Measurements from ENCODE around the gene VAT1L.

DNA sequence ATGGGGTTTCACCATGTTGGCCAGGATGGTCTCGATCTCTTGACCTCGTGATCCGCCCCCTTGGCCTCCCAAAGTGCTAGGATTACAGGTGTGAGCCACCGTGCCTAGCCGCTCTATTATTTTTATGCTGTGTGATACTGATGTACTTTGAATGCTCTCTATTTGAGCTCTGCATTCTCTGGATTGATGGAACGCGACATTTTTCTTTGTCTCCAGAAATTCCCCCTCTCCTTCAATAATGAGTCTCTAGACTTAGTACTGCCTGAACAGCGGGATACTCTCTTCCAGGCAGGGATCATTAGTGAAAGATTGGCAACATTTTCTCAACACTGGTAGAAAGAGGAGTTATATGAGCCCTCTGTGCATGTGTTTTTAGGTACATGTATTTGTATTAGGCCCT lies 140.6 kb downstream of the VAT1L start:
- TF ChIP-seq POLR2A (IDR thresholded peaks at IDR 0.05; ENCODE audit: borderline replicate concordance, extremely low read depth, insufficient read depth, insufficient read length) (no peak), RAD21 (IDR thresholded peaks at IDR 0.05; ENCODE audit: low read depth) (no peak), ATF3 (IDR thresholded peaks at IDR 0.05) (no peak), POLR2AphosphoS5 (IDR thresholded peaks at IDR 0.05; ENCODE audit: low read depth, low read length) (no peak), EZH2 (IDR thresholded peaks at IDR 0.05) (no peak), JUND (IDR thresholded peaks at IDR 0.05) (no peak), YY1 (IDR thresholded peaks at IDR 0.05; ENCODE audit: extremely low read depth, insufficient replicate concordance, low read depth, low read length) (no peak), ZNF274 (IDR thresholded peaks at IDR 0.05; ENCODE audit: low read depth, low read length) (no peak)
- TF ChIP-seq, protein P1, sequence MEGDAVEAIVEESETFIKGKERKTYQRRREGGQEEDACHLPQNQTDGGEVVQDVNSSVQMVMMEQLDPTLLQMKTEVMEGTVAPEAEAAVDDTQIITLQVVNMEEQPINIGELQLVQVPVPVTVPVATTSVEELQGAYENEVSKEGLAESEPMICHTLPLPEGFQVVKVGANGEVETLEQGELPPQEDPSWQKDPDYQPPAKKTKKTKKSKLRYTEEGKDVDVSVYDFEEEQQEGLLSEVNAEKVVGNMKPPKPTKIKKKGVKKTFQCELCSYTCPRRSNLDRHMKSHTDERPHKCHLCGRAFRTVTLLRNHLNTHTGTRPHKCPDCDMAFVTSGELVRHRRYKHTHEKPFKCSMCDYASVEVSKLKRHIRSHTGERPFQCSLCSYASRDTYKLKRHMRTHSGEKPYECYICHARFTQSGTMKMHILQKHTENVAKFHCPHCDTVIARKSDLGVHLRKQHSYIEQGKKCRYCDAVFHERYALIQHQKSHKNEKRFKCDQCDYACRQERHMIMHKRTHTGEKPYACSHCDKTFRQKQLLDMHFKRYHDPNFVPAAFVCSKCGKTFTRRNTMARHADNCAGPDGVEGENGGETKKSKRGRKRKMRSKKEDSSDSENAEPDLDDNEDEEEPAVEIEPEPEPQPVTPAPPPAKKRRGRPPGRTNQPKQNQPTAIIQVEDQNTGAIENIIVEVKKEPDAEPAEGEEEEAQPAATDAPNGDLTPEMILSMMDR (IDR thresholded peaks at IDR 0.05 in 2 of 3, conservative IDR thresholded peaks at IDR 0.05 in 1 of 3; ENCODE audit: borderline replicate concordance in 1 of 3, insufficient read depth in 1 of 3, low read depth in 2 of 3, low read length in 2 of 3): no peak
